Right renal cortex interstitium (tissue), 3 donors: ENCODE results near the gene LSMEM2. TPM values are rescaled to one million over a fixed set of nuclear protein-coding genes. Genes with fewer than 3 reads are reported as not detected.

ENCODE experiments used
- DNase-seq, 3 donors: peaks; one replicate each; pipeline ENCODE4 v3.0.0-alpha.2; 2013; ENCODE audit warnings: low read depth in 3 of 3, low spot score in 2 of 3
- polyA plus RNA-seq, 3 donors: library from polyadenylated mRNA; unstranded; fragments of 120-200 nt; gene quantifications; one replicate each; pipeline ENCODE4 v1.2.1, GENCODE V29; 2013; ENCODE audit not compliant: insufficient read length in 3 of 3

The LSMEM2 gene
- polyA plus RNA-seq, 3 donors = 0.42 to 0.54 (median 0.50) TPM

DNA sequence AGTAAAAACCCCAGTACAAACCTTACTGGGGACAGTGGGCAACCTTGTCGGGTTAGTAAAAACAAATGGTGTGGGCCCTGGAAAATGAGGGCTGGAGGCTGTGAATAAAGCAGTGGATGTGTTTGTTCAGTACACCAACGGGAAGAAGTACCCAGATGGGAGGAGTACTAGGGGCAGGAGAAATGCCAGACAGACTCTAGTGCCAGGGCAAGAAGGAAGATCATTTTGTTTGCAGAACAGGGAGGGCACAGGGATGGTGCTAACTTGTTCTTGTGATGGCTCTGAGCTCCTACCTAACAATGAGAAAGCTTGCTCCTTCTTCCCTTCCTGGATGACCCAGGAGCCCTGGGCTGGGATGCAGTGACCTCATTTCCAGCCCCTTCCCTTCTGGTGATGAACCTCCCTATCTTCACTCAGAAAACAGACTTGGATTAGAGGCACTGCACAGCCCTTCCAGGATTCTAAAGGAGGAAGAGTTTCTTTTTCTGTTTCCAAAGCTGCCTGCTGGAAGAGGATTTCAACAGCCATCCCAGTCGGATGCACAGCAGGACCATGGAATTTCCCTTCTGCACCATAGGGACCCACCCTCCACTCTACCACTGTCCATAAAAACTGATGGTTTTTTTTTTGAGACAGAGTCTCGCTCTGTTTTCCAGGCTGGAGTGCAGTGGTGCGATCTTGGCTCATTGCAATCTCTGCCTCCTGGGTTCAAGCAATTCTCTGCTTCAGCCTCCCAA lies 55.6 kb downstream of the LSMEM2 start:
- DNase-seq = no peak

DNA sequence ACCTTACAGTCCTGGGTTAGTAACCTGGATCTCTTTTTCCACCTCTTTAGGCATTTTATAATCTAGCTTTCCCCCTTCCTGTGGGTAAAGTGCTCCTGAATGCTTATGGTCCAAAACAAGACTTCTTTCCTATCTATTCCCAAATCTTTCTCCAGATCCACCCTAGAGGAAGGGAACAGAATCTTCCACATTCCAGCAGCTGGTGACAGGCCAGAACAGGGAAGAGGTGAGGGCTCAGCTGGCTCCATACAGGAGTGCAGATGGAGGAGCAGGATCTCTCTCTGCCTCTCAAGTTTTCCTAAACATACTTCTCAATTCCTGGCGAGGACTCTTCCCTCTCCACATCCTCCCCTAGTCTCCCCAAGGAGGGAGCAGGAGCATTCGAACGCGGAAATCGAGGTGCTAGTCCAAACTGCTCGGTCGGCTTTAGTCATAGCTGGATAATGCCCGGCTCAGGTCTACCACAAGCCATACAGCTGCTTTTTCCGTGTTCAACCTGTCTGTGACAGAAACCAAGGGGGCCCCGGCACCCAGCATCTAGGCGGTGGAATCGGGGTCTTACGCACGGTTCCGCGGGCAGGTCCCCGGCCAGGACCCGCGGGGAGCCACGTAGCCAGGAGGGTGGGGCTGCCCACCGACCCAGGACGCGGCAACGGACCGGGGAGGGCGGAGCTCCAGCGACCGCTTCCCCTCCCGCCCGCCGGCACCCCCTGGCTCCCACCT lies 57.7 kb downstream of the LSMEM2 start:
- DNase-seq = no peak

DNA sequence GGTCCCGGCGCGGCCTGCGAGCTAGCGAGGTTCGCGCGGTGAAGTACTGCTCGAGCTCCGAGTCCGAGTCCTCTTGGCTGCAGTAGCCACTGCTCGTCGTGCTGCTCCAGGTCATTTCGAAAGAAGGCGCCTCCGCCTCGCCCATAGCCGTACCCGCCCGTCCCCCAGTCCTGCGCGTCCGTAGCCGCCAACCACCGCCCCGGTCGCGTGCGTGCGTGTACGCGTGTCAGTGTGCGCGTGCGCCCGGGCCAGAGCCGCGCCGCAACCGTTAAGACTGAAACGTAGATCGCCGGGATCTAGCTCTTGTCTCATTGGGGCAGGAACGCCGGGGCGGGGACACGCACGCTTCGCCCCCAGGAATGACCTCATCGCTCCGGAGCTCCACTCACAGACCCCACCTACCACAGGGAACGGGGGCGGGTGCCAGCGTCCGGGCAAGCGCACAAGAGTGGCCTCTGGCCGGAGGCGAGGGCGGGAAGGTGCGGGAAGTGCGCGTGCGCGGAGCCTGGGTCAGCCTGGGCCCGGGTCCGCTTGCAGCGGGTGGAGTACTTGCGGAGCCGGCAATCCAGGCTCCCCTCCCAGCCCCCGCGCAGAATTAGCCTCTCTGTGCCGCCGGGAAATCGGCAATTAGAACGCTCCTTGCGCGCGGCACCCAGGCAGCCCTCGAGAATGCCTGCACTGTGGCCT lies 58.4 kb downstream of the LSMEM2 start:
- peak in 2 of 3 donors; percentile 95 to 96 for DNase-seq

Other genes with a start within 250 kb of the LSMEM2 start
- 100 to 1,000 TPM; 234 to 272 (median 251) TPM for gene RBM5, start 190.2 kb upstream of the LSMEM2 start, polyA plus RNA-seq
- gene SEMA3F, start 123.8 kb upstream of the LSMEM2 start, polyA plus RNA-seq = 10 to 100 TPM; 67.4 to 80.1 (median 70.8) TPM
- not detected for gene GNAT1, start 87.5 kb upstream of the LSMEM2 start, polyA plus RNA-seq
- 10 to 100 TPM in 1 of 3 donors, 1 to 10 TPM in 2; 5.0 to 11.0 (median 6.8) TPM for gene SLC38A3, start 73.8 kb upstream of the LSMEM2 start, polyA plus RNA-seq
- 100 to 1,000 TPM; 211 to 230 (median 220) TPM for gene GNAI2, start 42.9 kb upstream of the LSMEM2 start, polyA plus RNA-seq
- 10 to 100 TPM; 75.2 to 77.0 (median 76.3) TPM for gene SEMA3B, start 9.9 kb upstream of the LSMEM2 start, polyA plus RNA-seq
- gene IFRD2, start 13.3 kb downstream of the LSMEM2 start, polyA plus RNA-seq = 10 to 100 TPM; 35.0 to 39.1 (median 37.7) TPM
- gene HYAL3, start 20.3 kb downstream of the LSMEM2 start, polyA plus RNA-seq = 1 to 10 TPM; 2.9 to 3.2 (median 3.1) TPM
- gene NAA80, start 20.3 kb downstream of the LSMEM2 start, polyA plus RNA-seq = 1 to 10 TPM; 7.6 to 8.6 (median 8.2) TPM
- 1 to 10 TPM; 6.3 to 7.1 (median 7.0) TPM for gene HYAL1, start 24.5 kb downstream of the LSMEM2 start, polyA plus RNA-seq
- gene HYAL2, start 43.7 kb downstream of the LSMEM2 start, polyA plus RNA-seq = 10 to 100 TPM; 62.7 to 74.3 (median 70.7) TPM
- 10 to 100 TPM; 22.6 to 25.7 (median 24.5) TPM for gene TUSC2, start 49.1 kb downstream of the LSMEM2 start, polyA plus RNA-seq
- 10 to 100 TPM; 16.1 to 17.0 (median 16.4) TPM for gene RASSF1, start 61.7 kb downstream of the LSMEM2 start, polyA plus RNA-seq
- gene ZMYND10, start 66.6 kb downstream of the LSMEM2 start, polyA plus RNA-seq = 1 to 10 TPM; 3.3 to 4.1 (median 3.4) TPM
- gene NPRL2, start 71.7 kb downstream of the LSMEM2 start, polyA plus RNA-seq = 10 to 100 TPM; 31.0 to 35.2 (median 33.8) TPM
- 10 to 100 TPM; 14.9 to 16.7 (median 15.6) TPM for gene CYB561D2, start 71.8 kb downstream of the LSMEM2 start, polyA plus RNA-seq
- gene TMEM115, start 80.4 kb downstream of the LSMEM2 start, polyA plus RNA-seq = 10 to 100 TPM; 30.9 to 35.9 (median 32.3) TPM
- 10 to 100 TPM; 13.9 to 16.1 (median 14.0) TPM for gene CACNA2D2, start 224.5 kb downstream of the LSMEM2 start, polyA plus RNA-seq